GM12878 (cell line): ENCODE results near the gene CLK1. TPM values are rescaled to one million over a fixed set of nuclear protein-coding genes. Genes with fewer than 3 reads are reported as not detected.

Experiments
- BCL11A ChIP-seq: IDR thresholded peaks from 2 replicates; pipeline ENCODE4 v1.6.1; 2011; ENCODE audit warnings: low read depth, low read length
- CEBPB ChIP-seq, 2 experiments: fragments of 150-350 bp in 1 of 2; IDR thresholded peaks; 2 replicates each; pipeline ENCODE4 v1.6.1; 2012 to 2014; ENCODE audit warnings: low read depth in 2 of 2, low read length in 2 of 2, borderline replicate concordance in 1 of 2, inconsistent platforms in 1 of 2
- ELK1 ChIP-seq: IDR thresholded peaks from 2 replicates; pipeline ENCODE4 v1.6.1; 2012; ENCODE audit warnings: low read depth, low read length, improper control_type of control experiment
- EZH2 ChIP-seq: IDR thresholded peaks from 2 replicates; pipeline ENCODE4 v1.6.1; 2012; ENCODE audit warnings: low read depth, mild to moderate bottlenecking, control low read depth, inconsistent platforms, low read length, borderline replicate concordance; ENCODE audit not compliant: control insufficient read depth
- HDAC2 ChIP-seq: fragments of 200-600 bp; sonication (generic); IDR thresholded peaks from 2 replicates; pipeline ENCODE4 v1.6.1; 2017
- IRF3 ChIP-seq: fragments of 450-650 bp; IDR thresholded peaks from 2 replicates; pipeline ENCODE4 v1.6.1; 2014; ENCODE audit warnings: mild to moderate bottlenecking
- MTA2 ChIP-seq: fragments of 450-650 bp; IDR thresholded peaks from 2 replicates; pipeline ENCODE4 v1.6.1; 2016; ENCODE audit warnings: low read depth, mild to moderate bottlenecking, moderate library complexity
- MTA3 ChIP-seq: IDR thresholded peaks from 2 replicates; pipeline ENCODE4 v1.6.1; 2012; ENCODE audit warnings: low read length, inconsistent platforms, borderline replicate concordance
- MYB ChIP-seq: fragments of 150-350 bp; IDR thresholded peaks from 2 replicates; pipeline ENCODE4 v1.6.1; 2014; ENCODE audit warnings: mild to moderate bottlenecking, low read depth, low read length, borderline replicate concordance
- NFYB ChIP-seq: IDR thresholded peaks from 2 replicates; pipeline ENCODE4 v1.6.1; 2011; ENCODE audit warnings: low read depth, mild to moderate bottlenecking, low read length, improper control_type of control experiment, moderate library complexity; ENCODE audit not compliant: insufficient read depth
- PBX3 ChIP-seq: IDR thresholded peaks from 2 replicates; pipeline ENCODE4 v1.6.1; 2011; ENCODE audit warnings: mild to moderate bottlenecking, low read depth, low read length, moderate library complexity; ENCODE audit not compliant: insufficient replicate concordance
- PKNOX1 ChIP-seq: fragments of 450-650 bp; IDR thresholded peaks from 2 replicates; pipeline ENCODE4 v1.6.1; 2016; ENCODE audit warnings: mild to moderate bottlenecking
- POLR2AphosphoS5 ChIP-seq: IDR thresholded peaks from 2 replicates; pipeline ENCODE4 v1.6.1; 2011; ENCODE audit warnings: mild to moderate bottlenecking, low read length, inconsistent platforms
- PRDM15 ChIP-seq: fragments of 450-650 bp; formaldehyde crosslinking; IDR thresholded peaks from 2 replicates; pipeline ENCODE4 v1.4.0; 2020; ENCODE audit warnings: mild to moderate bottlenecking, moderate library complexity
- RB1 ChIP-seq: fragments of 450-650 bp; formaldehyde crosslinking; IDR thresholded peaks from 2 replicates; pipeline ENCODE4 v1.6.1; 2017; ENCODE audit warnings: mild to moderate bottlenecking, borderline replicate concordance
- RELB ChIP-seq: fragments of 450-650 bp; IDR thresholded peaks from 2 replicates; pipeline ENCODE4 v1.6.1; 2017; ENCODE audit warnings: low read depth, mild to moderate bottlenecking, moderate library complexity
- RUNX3 ChIP-seq: IDR thresholded peaks from 2 replicates; pipeline ENCODE4 v1.6.1; 2012; ENCODE audit warnings: low read length, inconsistent platforms
- SMARCA5 ChIP-seq: fragments of 450-650 bp; IDR thresholded peaks from 2 replicates; pipeline ENCODE4 v1.6.1; 2017; ENCODE audit warnings: mild to moderate bottlenecking
- STAT1 ChIP-seq: fragments of 450-650 bp; conservative IDR thresholded peaks from 2 replicates; pipeline ENCODE4 v1.6.1; 2014; ENCODE audit warnings: antibody characterized with exemption, mild to moderate bottlenecking
- TBL1XR1 ChIP-seq: IDR thresholded peaks from 2 replicates; pipeline ENCODE4 v1.6.1; 2012; ENCODE audit warnings: low read depth, low read length, improper control_type of control experiment
- YBX1 ChIP-seq: fragments of 450-650 bp; IDR thresholded peaks from 2 replicates; pipeline ENCODE4 v1.6.1; 2016; ENCODE audit warnings: antibody characterized with exemption
- YY1 ChIP-seq: IDR thresholded peaks from 2 replicates; pipeline ENCODE4 v1.6.1; 2011; ENCODE audit warnings: low read depth, mild to moderate bottlenecking, low read length
- polyA plus RNA-seq, 11 experiments: library from polyadenylated mRNA; depleted of rRNA in 4 of 11; unstranded in 6 of 11; stranded (reverse) in 5 of 11; fragments of >200 nt; fragmentation: Nextera tagmentation in 4 of 11; fragmentation: Illumina TruSeq in 1 of 11; extraction: Ambion mirVana in 4 of 11; extraction: Trizol in 1 of 11; gene quantifications; 1 replicate in 1 of 11; 2 replicates in 10 of 11; pipeline versions ENCODE4 v1.2.1 to v1.2.3, GENCODE V29; 2011 to 2016; ENCODE audit warnings: inconsistent platforms in 2 of 11, missing spikeins in 2 of 11, low read depth in 1 of 11
- total RNA-seq, 4 experiments: library from RNA; depleted of rRNA in 3 of 4; stranded (reverse); fragments of >200 nt in 3 of 4; fragmentation: Illumina TruSeq in 1 of 4; extraction: Trizol in 1 of 4; gene quantifications; 2 replicates each; pipeline versions ENCODE4 v1.2.1 to v1.2.3, GENCODE V29; 2013 to 2021

CLK1 gene
- total and polyA plus RNA-seq, 10 of the 15 experiments (the other 5 are each of a cell fraction or from before 2014, with no cell fraction given), result 61.2 to 221 (median 80.1) TPM

- no peak for TF ChIP-seq MYB
- no peak for TF ChIP-seq CEBPB (IDR thresholded peaks at IDR 0.05; ENCODE audit: borderline replicate concordance in 1 of 2, low read depth in 2 of 2, low read length in 2 of 2)
- no peak for TF ChIP-seq RELB
- TF ChIP-seq POLR2AphosphoS5, result no peak
- TF ChIP-seq STAT1, result no peak
- TF ChIP-seq IRF3, result no peak
- no peak for TF ChIP-seq SMARCA5
- TF ChIP-seq YBX1, result no peak
- no peak for TF ChIP-seq PRDM15
- no peak for TF ChIP-seq BCL11A
- TF ChIP-seq TBL1XR1, result 0 out of 2 replicates have a peak, but pooled peaks have one; percentile 11
- TF ChIP-seq NFYB, result no peak
- TF ChIP-seq MTA3, result peak; percentile 73; the same call in 1 of the 2 replicates
- TF ChIP-seq RB1, result no peak
- TF ChIP-seq PKNOX1, result no peak
- no peak for TF ChIP-seq EZH2
- peak; percentile 46; the same call in 1 of the 2 replicates for TF ChIP-seq RUNX3
- TF ChIP-seq HDAC2, result no peak
- TF ChIP-seq YY1, result no peak
- TF ChIP-seq MTA2, result no peak
- no peak for TF ChIP-seq ELK1
- no peak for TF ChIP-seq PBX3
Measured at GRCh38 chr2:200863782-200864175, 679 bp downstream of the CLK1 start (continued).
